Neutrophil (primary cell): ENCODE data around the gene BTN2A1.

ENCODE experiments used
- H3K27ac ChIP-seq: fragments of 200-600 bp; sonication (generic); 2 replicates; pipeline ENCODE4 v1.5.1; 2016; ENCODE audit warnings: mild to moderate bottlenecking, moderate library complexity
- H3K27me3 ChIP-seq: fragments of 200-600 bp; sonication (generic); 2 replicates; pipeline ENCODE4 v1.6.0; 2016; ENCODE audit warnings: mild to moderate bottlenecking
- H3K36me3 ChIP-seq: fragments of 200-600 bp; sonication (generic); 2 replicates; pipeline ENCODE4 v1.5.1; 2017
- H3K4me1 ChIP-seq, 2 experiments: fragments of 200-600 bp in 1 of 2; sonication (generic) in 1 of 2; 1 replicate in 1 of 2; 2 replicates in 1 of 2; pipeline versions ENCODE4 v1.5.1 to v1.6.1; 2013 to 2016; ENCODE audit warnings: low read depth in 1 of 2, low read length in 1 of 2, mild to moderate bottlenecking in 1 of 2, moderate library complexity in 1 of 2; ENCODE audit not compliant: control insufficient read depth in 1 of 2, insufficient read depth in 1 of 2
- H3K4me3 ChIP-seq, 2 experiments: fragments of 200-600 bp in 1 of 2; sonication (generic) in 1 of 2; 1 replicate in 1 of 2; 2 replicates in 1 of 2; pipeline ENCODE4 v1.5.1; 2013 to 2016; ENCODE audit warnings: low read depth in 1 of 2, low read length in 1 of 2, mild to moderate bottlenecking in 1 of 2, moderate library complexity in 1 of 2
- H3K9me3 ChIP-seq: fragments of 200-600 bp; sonication (generic); 2 replicates; pipeline ENCODE4 v1.5.1; 2016
- TF ChIP-seq, protein P1 (sequence below): fragments of 200-600 bp; sonication (generic); IDR thresholded peaks from 2 replicates; pipeline ENCODE4 v1.5.1; 2016; ENCODE audit warnings: antibody characterized with exemption

The BTN2A1 gene

GRCh38 chr6:26420688-26421171, 37.0 kb upstream of the BTN2A1 start:
- Histone ChIP-seq H3K9me3 (no peaks in the 10 kb centered on the region), H3K27me3 (no peaks in the 10 kb centered on the region), H3K27ac (no peak overlapping the region), H3K4me3 (peak overlapping the region; percentile 85 to 89), H3K4me1 (peaks cover 9 to 13% of the 10 kb centered on the region in 2 experiments), H3K36me3 (no peaks in the 10 kb centered on the region)
- TF ChIP-seq, protein P1, sequence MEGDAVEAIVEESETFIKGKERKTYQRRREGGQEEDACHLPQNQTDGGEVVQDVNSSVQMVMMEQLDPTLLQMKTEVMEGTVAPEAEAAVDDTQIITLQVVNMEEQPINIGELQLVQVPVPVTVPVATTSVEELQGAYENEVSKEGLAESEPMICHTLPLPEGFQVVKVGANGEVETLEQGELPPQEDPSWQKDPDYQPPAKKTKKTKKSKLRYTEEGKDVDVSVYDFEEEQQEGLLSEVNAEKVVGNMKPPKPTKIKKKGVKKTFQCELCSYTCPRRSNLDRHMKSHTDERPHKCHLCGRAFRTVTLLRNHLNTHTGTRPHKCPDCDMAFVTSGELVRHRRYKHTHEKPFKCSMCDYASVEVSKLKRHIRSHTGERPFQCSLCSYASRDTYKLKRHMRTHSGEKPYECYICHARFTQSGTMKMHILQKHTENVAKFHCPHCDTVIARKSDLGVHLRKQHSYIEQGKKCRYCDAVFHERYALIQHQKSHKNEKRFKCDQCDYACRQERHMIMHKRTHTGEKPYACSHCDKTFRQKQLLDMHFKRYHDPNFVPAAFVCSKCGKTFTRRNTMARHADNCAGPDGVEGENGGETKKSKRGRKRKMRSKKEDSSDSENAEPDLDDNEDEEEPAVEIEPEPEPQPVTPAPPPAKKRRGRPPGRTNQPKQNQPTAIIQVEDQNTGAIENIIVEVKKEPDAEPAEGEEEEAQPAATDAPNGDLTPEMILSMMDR, result peak; percentile 11

GRCh38 chr6:26421259-26422144, 36.3 kb upstream of the BTN2A1 start:
- H3K4me3 ChIP-seq, result peak overlapping the region; percentile 85 to 89
- no peaks in the 10 kb centered on the region for H3K9me3 ChIP-seq
- TF ChIP-seq, protein P1, result no peak
- peaks cover 9 to 13% of the 10 kb centered on the region in 2 experiments for H3K4me1 ChIP-seq
- no peaks in the 10 kb centered on the region for H3K36me3 ChIP-seq
- H3K27ac ChIP-seq, result peak overlapping the region; percentile 55
- H3K27me3 ChIP-seq, result no peaks in the 10 kb centered on the region

DNA sequence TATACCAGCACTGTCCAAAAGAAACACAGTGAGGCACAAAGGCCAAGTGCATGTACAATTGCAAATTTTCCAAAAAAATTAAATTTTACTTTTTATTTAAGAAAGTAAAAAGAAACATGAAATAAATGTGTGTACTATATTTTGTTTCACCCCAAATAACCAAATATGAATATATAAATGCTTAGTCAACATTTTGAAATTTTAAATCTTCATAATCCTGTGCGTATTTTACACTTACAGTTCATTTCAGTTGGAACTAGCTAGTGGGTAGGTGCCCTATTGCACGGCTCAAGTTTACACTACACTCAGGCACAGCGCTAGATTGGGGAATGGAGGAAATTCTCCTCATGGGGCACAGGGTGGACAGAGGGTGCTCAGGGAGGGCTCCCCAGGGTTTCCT, 35.4 kb upstream of the BTN2A1 start:
- Histone ChIP-seq H3K36me3 (no peaks in the 10 kb centered on the region), H3K4me1 (peaks cover 9 to 13% of the 10 kb centered on the region in 2 experiments), H3K4me3 (no peak overlapping the region), H3K9me3 (no peaks in the 10 kb centered on the region), H3K27me3 (no peaks in the 10 kb centered on the region), H3K27ac (no peak overlapping the region)
- TF ChIP-seq, protein P1, result no peak

DNA sequence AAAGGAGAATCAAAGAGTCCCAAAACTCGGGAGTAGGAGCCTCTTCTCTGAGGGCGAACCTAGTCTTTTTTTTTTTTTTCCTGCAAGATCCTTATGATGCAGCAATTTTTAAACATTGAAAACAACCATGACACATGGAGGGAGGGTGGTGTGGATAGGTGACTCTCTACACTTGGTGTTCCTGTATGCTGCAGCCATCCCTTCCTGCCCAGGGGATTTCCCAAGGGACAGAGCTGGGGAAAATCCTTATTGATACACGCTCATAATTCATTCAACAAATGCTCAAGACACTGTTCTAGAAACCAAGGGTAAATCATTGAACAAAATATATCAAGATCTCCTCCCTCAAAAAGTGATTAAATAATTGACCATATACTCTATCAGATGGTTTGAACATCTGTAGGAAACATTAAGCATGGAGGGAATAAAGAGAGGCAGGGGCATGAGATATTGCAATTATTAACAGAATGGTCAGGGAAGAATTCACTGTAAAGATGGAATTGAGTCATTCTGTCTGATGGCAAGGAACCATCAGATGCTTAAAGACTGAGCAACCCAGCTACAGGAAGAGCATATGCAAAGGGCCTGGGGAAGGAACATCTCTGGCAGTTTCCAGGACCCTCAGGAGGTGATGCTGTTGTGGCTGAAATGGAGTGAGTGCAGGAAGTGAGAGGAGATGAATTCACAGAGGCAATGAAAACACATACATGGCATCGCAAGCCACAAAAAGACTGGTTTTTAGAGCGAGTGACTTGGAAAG, 30.9 kb upstream of the BTN2A1 start:
- peaks cover 0 to 3% of the 10 kb centered on the region in 2 experiments for H3K4me1 ChIP-seq
- H3K36me3 ChIP-seq, result no peaks in the 10 kb centered on the region
- no peaks in the 10 kb centered on the region for H3K27me3 ChIP-seq
- H3K4me3 ChIP-seq, result no peak overlapping the region
- TF ChIP-seq, protein P1, result no peak
- no peak overlapping the region for H3K27ac ChIP-seq
- H3K9me3 ChIP-seq, result no peaks in the 10 kb centered on the region

DNA sequence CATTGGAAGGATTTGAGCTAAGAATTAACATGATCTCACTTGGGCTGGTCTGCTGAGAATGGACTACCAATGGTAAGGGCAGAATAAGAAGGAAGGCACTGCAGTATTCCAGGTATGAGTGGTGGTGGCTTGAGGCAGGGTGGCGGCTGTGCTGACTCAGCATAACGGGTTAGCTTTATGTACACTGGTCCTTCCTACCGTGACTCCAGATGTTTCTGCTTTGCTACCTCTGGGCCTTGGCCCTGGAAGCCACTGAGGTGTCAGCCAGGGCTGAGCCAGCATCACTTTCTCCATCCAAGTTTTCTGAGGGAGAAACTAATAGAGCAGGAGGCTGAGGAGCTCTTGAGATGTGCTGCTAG, 30.3 kb upstream of the BTN2A1 start:
- H3K4me1 ChIP-seq, result no peaks in the 10 kb centered on the region
- H3K9me3 ChIP-seq, result no peaks in the 10 kb centered on the region
- no peak overlapping the region for H3K27ac ChIP-seq
- TF ChIP-seq, protein P1, result no peak
- no peaks in the 10 kb centered on the region for H3K27me3 ChIP-seq
- no peak overlapping the region for H3K4me3 ChIP-seq
- H3K36me3 ChIP-seq, result no peaks in the 10 kb centered on the region
